Chondrocyte (in vitro differentiated cells): Measurements from ENCODE around the gene SKOR1. TPM values are rescaled to one million over a fixed set of nuclear protein-coding genes. Genes with fewer than 3 reads are reported as not detected.

Experiments
- DNase-seq: peaks from one replicate; pipeline ENCODE4 v3.0.0; 2021; ENCODE audit warnings: mixed read lengths, low spot score
- H3K27ac Mint-ChIP-seq: one replicate; pipeline ENCODE4 v1.8.0; 2021; ENCODE audit warnings: mild to moderate bottlenecking, moderate library complexity, mixed read lengths; ENCODE audit not compliant: unreplicated experiment
- H3K27me3 Mint-ChIP-seq: 2 replicates; pipeline ENCODE4 v1.8.0; 2021; ENCODE audit warnings: low read depth, mixed read lengths
- H3K36me3 Mint-ChIP-seq: 2 replicates; pipeline ENCODE4 v1.8.0; 2021; ENCODE audit warnings: low read depth, mixed read lengths
- H3K4me1 Mint-ChIP-seq: 2 replicates; pipeline ENCODE4 v1.8.0; 2021; ENCODE audit warnings: low read depth, mild to moderate bottlenecking, mixed read lengths
- H3K4me3 Mint-ChIP-seq: one replicate; pipeline ENCODE4 v1.8.0; 2021; ENCODE audit warnings: mild to moderate bottlenecking, moderate library complexity, mixed read lengths; ENCODE audit not compliant: unreplicated experiment
- H3K9me3 Mint-ChIP-seq: 2 replicates; pipeline ENCODE4 v1.8.0; 2021; ENCODE audit warnings: low read depth, mixed read lengths
- CTCF ChIP-seq: fragments of 200-600 bp; sonication (generic); IDR thresholded peaks from 2 replicates; pipeline ENCODE4 v1.5.0; 2021; ENCODE audit warnings: antibody characterized with exemption, mild to moderate bottlenecking, moderate library complexity
- total RNA-seq: library from RNA; stranded (reverse); gene quantifications from 3 replicates; pipeline ENCODE4 v1.2.1, GENCODE V29; 2021

SKOR1 gene
- total RNA-seq, 1 donor from 2014 or later, result 0.22 TPM

GRCh38 chr15:67813104-67813634 is 12.1 kb upstream of the SKOR1 start:
- Mint-ChIP-seq H3K36me3 (peaks cover 9% of the 10 kb centered on the region), H3K4me3 (no peak overlapping the region), H3K4me1 (no peaks in the 10 kb centered on the region), H3K27ac (no peak overlapping the region), H3K27me3 (peaks cover 4% of the 10 kb centered on the region), H3K9me3 (peaks cover 18% of the 10 kb centered on the region)
- DNase-seq, result peak; percentile 59
- TF ChIP-seq CTCF, result no peak

- H3K36me3 Mint-ChIP-seq, result peaks cover 5% of the 10 kb centered on the region
- H3K4me3 Mint-ChIP-seq, result no peak overlapping the region
- peaks cover 13% of the 10 kb centered on the region for H3K27me3 Mint-ChIP-seq
- H3K4me1 Mint-ChIP-seq, result no peaks in the 10 kb centered on the region
- H3K27ac Mint-ChIP-seq, result no peak overlapping the region
- TF ChIP-seq CTCF, result no peak
- peak; percentile 49 for DNase-seq
- peaks cover 18% of the 10 kb centered on the region for H3K9me3 Mint-ChIP-seq
Observed at GRCh38 chr15:67815036-67815592, 10.2 kb upstream of the SKOR1 start.

- Mint-ChIP-seq H3K4me1 (peaks cover 3% of the 10 kb centered on the region), H3K4me3 (no peak overlapping the region), H3K36me3 (peaks cover 5% of the 10 kb centered on the region), H3K27ac (no peak overlapping the region), H3K27me3 (peaks cover 28% of the 10 kb centered on the region), H3K9me3 (peaks cover 18% of the 10 kb centered on the region)
- no peak for TF ChIP-seq CTCF
- no peak for DNase-seq
Observed at GRCh38 chr15:67816668-67817067, 8.6 kb upstream of the SKOR1 start.

GRCh38 chr15:67818464-67818863 is 6.8 kb upstream of the SKOR1 start:
- peaks cover 18% of the 10 kb centered on the region for H3K9me3 Mint-ChIP-seq
- peaks cover 40% of the 10 kb centered on the region for H3K27me3 Mint-ChIP-seq
- no peak overlapping the region for H3K4me3 Mint-ChIP-seq
- no peak overlapping the region for H3K27ac Mint-ChIP-seq
- H3K4me1 Mint-ChIP-seq, result peaks cover 10% of the 10 kb centered on the region
- TF ChIP-seq CTCF, result no peak
- peaks cover 5% of the 10 kb centered on the region for H3K36me3 Mint-ChIP-seq
- DNase-seq, result peak; percentile 9

GRCh38 chr15:67819636-67820035 is 5.7 kb upstream of the SKOR1 start:
- Mint-ChIP-seq H3K27me3 (peaks cover 51% of the 10 kb centered on the region), H3K27ac (no peak overlapping the region), H3K36me3 (peaks cover 8% of the 10 kb centered on the region), H3K9me3 (peaks cover 18% of the 10 kb centered on the region), H3K4me3 (no peak overlapping the region), H3K4me1 (peaks cover 18% of the 10 kb centered on the region)
- DNase-seq, result peak; percentile 62
- TF ChIP-seq CTCF, result no peak
